T-cell (primary cell): ENCODE data around the gene CSNK1A1. TPM values are rescaled to one million over a fixed set of nuclear protein-coding genes. Genes with fewer than 3 reads are reported as not detected.
A peak's percentile ranks its signal among the peaks of the same experiment; 100 is the strongest.

Experiments used
- ATAC-seq, 4 experiments: fragments of 200-7000 bp in 3 of 4; fragments of 150-1000 bp in 1 of 4; cut with Tn5 transposase; replicated peaks in 1 of 4; 1 replicate in 3 of 4; 2 replicates in 1 of 4; pipeline ENCODE4 v1.10.0; 2021; ENCODE audit warnings: moderate library complexity in 3 of 4, mild to moderate bottlenecking in 2 of 4, moderate number of reproducible peaks in 1 of 4
- CTCF ChIA-PET, 2 donors: fragments of 300-600 bp; sonication (Branson Sonifier 250); formaldehyde crosslinking; loops; one replicate each; lab custom pipeline; 2022; ENCODE audit warnings: antibody characterized with exemption in 2 of 2; lab: Charles Lee
- POLR2A ChIA-PET, 2 donors: fragments of 300-600 bp; sonication (Branson Sonifier 250); formaldehyde crosslinking; loops; one replicate each; lab custom pipeline; 2022; ENCODE audit warnings: antibody characterized with exemption in 2 of 2; lab: Charles Lee
- DNase-seq, 35 experiments: peaks; one replicate each; pipeline versions ENCODE4 v3.0.0 to v3.0.0-alpha.2; 2013 to 2023
- H3K27ac ChIP-seq: one replicate; pipeline ENCODE4 v1.5.1; 2013; ENCODE audit warnings: low read length
- H3K27me3 ChIP-seq, 2 experiments: replicated peaks in 1 of 2; 1 replicate in 1 of 2; 2 replicates in 1 of 2; pipeline versions ENCODE4 v1.6.1 to v1.7.0; 2013; ENCODE audit warnings: low read length in 1 of 2, mixed read lengths in 1 of 2; ENCODE audit not compliant: control insufficient read depth in 2 of 2, insufficient read depth in 2 of 2; ENCODE audit errors: extremely low read depth in 1 of 2
- H3K36me3 ChIP-seq, 2 donors: 1 replicate in 1 of 2; 2 replicates in 1 of 2; pipeline versions ENCODE4 v1.6.1 to v1.7.0; 2013; ENCODE audit warnings: low read length in 1 of 2; ENCODE audit not compliant: control insufficient read depth in 2 of 2, insufficient read depth in 1 of 2; ENCODE audit errors: extremely low read depth in 1 of 2
- H3K4me1 ChIP-seq, 2 experiments: 1 replicate in 1 of 2; 2 replicates in 1 of 2; pipeline versions ENCODE4 v1.6.1 to v1.7.0; 2013; ENCODE audit warnings: low read length in 2 of 2, mixed read lengths in 1 of 2; ENCODE audit not compliant: insufficient read depth in 2 of 2, control insufficient read depth in 1 of 2; ENCODE audit errors: extremely low read depth in 1 of 2
- H3K4me3 ChIP-seq, 2 donors: 1 replicate in 1 of 2; 2 replicates in 1 of 2; pipeline versions ENCODE4 v1.5.1 to v1.7.0; 2013; ENCODE audit warnings: mild to moderate bottlenecking in 2 of 2, low read length in 1 of 2, moderate library complexity in 1 of 2; ENCODE audit not compliant: control insufficient read depth in 1 of 2; ENCODE audit errors: extremely low read depth in 1 of 2
- H3K9me3 ChIP-seq: 2 replicates; pipeline ENCODE4 v1.7.0; 2013
- H3K27ac Mint-ChIP-seq, 2 donors: one replicate each; pipeline ENCODE4 v1.8.0; 2020 to 2021; ENCODE audit warnings: mild to moderate bottlenecking in 2 of 2, mixed read lengths in 2 of 2
- H3K27me3 Mint-ChIP-seq, 2 donors: one replicate each; pipeline ENCODE4 v1.8.0; 2021 to 2022; ENCODE audit warnings: mixed read lengths in 2 of 2
- H3K36me3 Mint-ChIP-seq: one replicate; pipeline ENCODE4 v1.8.0; 2021; ENCODE audit warnings: mixed read lengths
- H3K4me1 Mint-ChIP-seq, 3 donors: one replicate each; pipeline ENCODE4 v1.8.0; 2020 to 2022; ENCODE audit warnings: mixed read lengths in 3 of 3, mild to moderate bottlenecking in 1 of 3
- H3K4me3 Mint-ChIP-seq, 3 donors: one replicate each; pipeline ENCODE4 v1.8.0; 2020 to 2022; ENCODE audit warnings: mild to moderate bottlenecking in 3 of 3, mixed read lengths in 3 of 3, moderate library complexity in 3 of 3
- H3K9me3 Mint-ChIP-seq, 3 donors: one replicate each; pipeline ENCODE4 v1.8.0; 2020 to 2022; ENCODE audit warnings: mixed read lengths in 3 of 3
- WGBS: methylation state at CpG from one replicate; pipeline ENCODE4 v1.1.5; 2013; ENCODE audit warnings: missing lambda C conversion rate; ENCODE audit not compliant: insufficient coverage; 5-methylcytosine and 5-hydroxymethylcytosine counted together
- total RNA-seq, 35 experiments: library from RNA in 6 of 35; stranded (reverse) in 6 of 35; fragments of 120-200 nt in 1 of 35; gene quantifications; one replicate each; pipeline versions ENCODE4 v1.2.1 to v1.2.4 and lab custom pipeline; 2013 to 2026

The CSNK1A1 gene
- total RNA-seq, 5 donors from 2014 or later (not counting 1 experiment from before 2014, with no cell fraction given): 161 to 193 (median 178) TPM

DNA sequence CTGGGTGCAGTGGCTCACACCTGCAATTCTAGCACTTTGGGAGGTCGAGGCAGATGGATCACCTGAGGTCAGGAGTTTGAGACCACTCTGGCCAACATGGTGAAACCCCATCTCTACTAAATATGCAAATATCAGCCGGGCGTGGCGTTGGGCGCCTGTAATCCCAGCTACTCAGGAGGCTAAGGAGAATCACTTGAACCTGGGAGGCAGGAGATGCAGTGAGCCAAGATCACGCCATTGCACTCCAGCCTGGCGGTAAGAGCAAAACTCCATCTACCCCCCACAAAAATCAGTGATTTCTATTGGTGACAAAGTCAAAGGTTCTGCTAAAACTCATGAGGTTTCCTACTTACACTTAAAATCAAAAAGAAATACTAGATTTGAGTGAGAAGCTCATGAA is 18.8 kb downstream of the CSNK1A1 start:
- ATAC-seq (no peak), DNase-seq (no peak)
- H3K9me3 ChIP-seq: no peaks in the 10 kb centered on the region
- Mint-ChIP-seq H3K36me3 (peaks cover 23% of the 10 kb centered on the region), H3K27me3 (no peaks in the 10 kb centered on the region), H3K4me3 (peak overlapping the region in 1 of 3 donors; percentile 18), H3K4me1 (peaks cover 89 to 95% (median 90%) of the 10 kb centered on the region in 3 donors), H3K27ac (no peak overlapping the region), H3K9me3 (no peaks in the 10 kb centered on the region)
- no peak overlapping the region for H3K4me3 ChIP-seq
- ChIA-PET CTCF (no interaction called here), POLR2A (interaction anchor here (0.6 to 1.4 kb wide), 4 partner anchors 9 to 55 kb away, joined by 3 to 12 read pairs (median 4); no protein-coding TSS in a partner anchor)
- no peaks in the 10 kb centered on the region for H3K27me3 ChIP-seq
- WGBS: 94% methylated on average over 4 of the region's 7 CpGs
- no peak overlapping the region for H3K27ac ChIP-seq
- H3K36me3 ChIP-seq: peaks cover 5 to 6% of the 10 kb centered on the region in 2 donors
- H3K4me1 ChIP-seq: peaks cover 40% of the 10 kb centered on the region in 2 experiments

DNA sequence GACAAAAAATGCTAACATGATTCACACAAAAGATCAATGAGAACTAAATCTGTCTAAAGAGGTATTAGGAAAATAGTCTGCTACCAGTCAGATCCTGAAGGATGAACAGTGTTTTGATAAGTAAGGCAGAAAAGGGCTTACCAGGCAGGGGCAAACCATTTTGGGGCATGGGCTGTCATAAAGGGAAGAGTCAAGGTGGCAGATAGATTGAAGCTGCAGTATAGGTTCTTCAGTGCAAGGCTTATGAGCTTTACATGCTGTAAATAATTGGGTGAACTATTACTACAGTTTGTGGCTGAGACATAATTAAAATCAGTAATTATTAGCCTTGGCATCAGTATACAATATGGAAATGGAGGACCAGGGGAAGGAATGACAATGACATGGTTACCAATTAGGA is 21.8 kb downstream of the CSNK1A1 start:
- Mint-ChIP-seq H3K27ac (peak overlapping the region in 1 of 2 donors; percentile 17), H3K4me1 (peaks cover 85 to 95% (median 91%) of the 10 kb centered on the region in 3 donors), H3K4me3 (peak overlapping the region in 2 of 3 donors; percentile 22 to 35), H3K36me3 (peaks cover 17% of the 10 kb centered on the region), H3K9me3 (no peaks in the 10 kb centered on the region), H3K27me3 (no peaks in the 10 kb centered on the region)
- ATAC-seq (no peak), DNase-seq (no peak)
- no peaks in the 10 kb centered on the region for H3K9me3 ChIP-seq
- H3K4me3 ChIP-seq: no peak overlapping the region
- no peak overlapping the region for H3K27ac ChIP-seq
- peaks cover 37 to 42% of the 10 kb centered on the region in 2 experiments for H3K4me1 ChIP-seq
- H3K27me3 ChIP-seq: no peaks in the 10 kb centered on the region
- H3K36me3 ChIP-seq: peaks cover 5 to 6% of the 10 kb centered on the region in 2 donors
- ChIA-PET POLR2A (interaction anchor here in 1 of 2 donors (0.6 kb wide), 1 partner anchor 21 kb away, joined by 4 read pairs; no protein-coding TSS in a partner anchor), CTCF (interaction anchor here in 1 of 2 donors (2.4 kb wide), 1 partner anchor 94 kb away, joined by 5 read pairs; no protein-coding TSS in a partner anchor)

DNA sequence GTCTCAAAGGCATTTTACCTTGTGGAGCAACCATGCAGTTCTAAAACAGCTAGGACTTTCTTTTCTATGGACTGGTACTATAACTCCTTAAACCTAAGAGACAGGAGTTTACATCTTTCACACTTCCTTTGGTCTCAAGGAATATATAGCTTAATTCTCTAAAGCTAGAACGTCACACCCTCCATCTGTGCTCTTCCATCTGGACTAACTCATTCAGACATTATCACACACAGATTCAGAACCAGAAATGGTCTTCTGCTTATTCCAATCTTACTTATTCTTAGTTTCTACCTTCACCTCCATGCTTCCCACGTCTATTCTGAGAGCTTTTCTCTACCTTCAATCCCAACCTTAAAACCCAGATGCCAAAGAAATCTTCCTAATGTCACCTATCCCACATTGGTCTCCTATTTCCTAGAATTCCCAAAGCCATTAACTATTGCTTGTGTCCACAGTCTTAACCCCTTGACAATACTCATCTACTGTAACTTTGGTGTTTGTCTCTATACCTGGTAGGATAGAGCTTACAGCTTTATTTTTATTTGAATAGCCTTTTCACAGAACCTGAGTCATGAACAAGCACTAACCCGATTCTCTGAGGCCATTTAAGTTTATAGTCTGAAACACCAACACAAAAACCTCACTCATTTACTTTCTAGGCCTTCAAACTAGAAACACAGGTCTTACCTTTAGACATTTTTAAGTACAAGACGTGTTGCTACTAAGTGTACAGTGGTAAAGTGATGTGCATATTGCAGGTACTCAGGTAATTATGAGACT is 22.8 kb downstream of the CSNK1A1 start:
- H3K27ac Mint-ChIP-seq: peak overlapping the region; percentile 7 to 47
- H3K27me3 ChIP-seq: no peaks in the 10 kb centered on the region
- H3K36me3 Mint-ChIP-seq: peaks cover 19% of the 10 kb centered on the region
- ChIA-PET CTCF (interaction anchor here (0.6 to 2.4 kb wide), 6 partner anchors 9 to 147 kb away, joined by 3 to 5 read pairs (median 4); partner anchors contain the start of gene CSNK1A1 (in 1 of the 2)), POLR2A (interaction anchor here (0.6 to 2.1 kb wide), 8 partner anchors 12 to 431 kb away, joined by 3 to 9 read pairs (median 4); no protein-coding TSS in a partner anchor)
- H3K4me1 ChIP-seq: peaks cover 36 to 40% of the 10 kb centered on the region in 2 experiments
- H3K9me3 Mint-ChIP-seq: no peaks in the 10 kb centered on the region
- H3K9me3 ChIP-seq: no peaks in the 10 kb centered on the region
- H3K27me3 Mint-ChIP-seq: no peaks in the 10 kb centered on the region
- H3K4me3 Mint-ChIP-seq: peak overlapping the region; percentile 6 to 44 (median 35)
- no peak overlapping the region for H3K27ac ChIP-seq
- peaks cover 6% of the 10 kb centered on the region in 2 donors for H3K36me3 ChIP-seq
- no peak for ATAC-seq
- H3K4me1 Mint-ChIP-seq: peaks cover 85 to 97% (median 93%) of the 10 kb centered on the region in 3 donors
- WGBS: 45% methylated on average over 2 of the region's 4 CpGs
- DNase-seq: no peak
- no peak overlapping the region for H3K4me3 ChIP-seq

DNA sequence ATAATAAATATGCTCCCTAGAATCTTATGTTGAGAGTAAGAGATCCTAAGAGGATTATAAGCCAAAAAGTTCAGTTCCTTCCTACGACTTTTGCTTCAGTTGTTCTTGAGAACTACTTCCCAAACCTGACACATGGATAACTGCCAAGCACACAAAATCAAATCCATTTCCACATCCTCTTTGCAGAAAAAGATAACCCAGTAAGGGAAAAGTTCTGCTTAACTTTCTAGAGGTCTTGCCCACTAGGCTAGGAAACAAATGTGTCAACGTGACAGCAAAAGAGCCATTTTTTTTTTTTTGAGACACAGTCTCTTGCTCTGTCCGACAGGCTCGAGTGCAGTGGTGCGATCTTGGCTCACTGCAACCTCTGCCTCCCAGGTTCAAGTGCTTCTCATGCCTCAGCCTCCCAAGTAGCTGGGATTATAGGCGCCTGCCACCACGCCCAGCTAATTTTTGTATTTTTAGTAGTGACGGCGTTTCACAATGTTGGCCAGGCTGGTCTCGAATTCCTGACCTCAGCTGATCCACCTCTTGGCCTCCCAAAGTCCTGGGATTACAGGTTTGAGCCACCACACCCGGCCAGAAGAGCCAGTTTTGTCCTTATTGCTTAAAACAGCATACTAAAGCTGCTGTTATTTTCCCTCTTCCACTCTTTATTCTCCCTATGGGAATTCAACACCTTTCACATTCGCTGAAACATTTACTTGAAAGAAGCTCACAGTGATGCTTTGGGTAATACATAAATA is 24.2 kb downstream of the CSNK1A1 start:
- peak overlapping the region in 2 of 3 donors; percentile 25 to 35 for H3K4me3 Mint-ChIP-seq
- H3K4me1 Mint-ChIP-seq: peaks cover 86 to 95% (median 93%) of the 10 kb centered on the region in 3 donors
- no peak overlapping the region for H3K27ac ChIP-seq

DNA sequence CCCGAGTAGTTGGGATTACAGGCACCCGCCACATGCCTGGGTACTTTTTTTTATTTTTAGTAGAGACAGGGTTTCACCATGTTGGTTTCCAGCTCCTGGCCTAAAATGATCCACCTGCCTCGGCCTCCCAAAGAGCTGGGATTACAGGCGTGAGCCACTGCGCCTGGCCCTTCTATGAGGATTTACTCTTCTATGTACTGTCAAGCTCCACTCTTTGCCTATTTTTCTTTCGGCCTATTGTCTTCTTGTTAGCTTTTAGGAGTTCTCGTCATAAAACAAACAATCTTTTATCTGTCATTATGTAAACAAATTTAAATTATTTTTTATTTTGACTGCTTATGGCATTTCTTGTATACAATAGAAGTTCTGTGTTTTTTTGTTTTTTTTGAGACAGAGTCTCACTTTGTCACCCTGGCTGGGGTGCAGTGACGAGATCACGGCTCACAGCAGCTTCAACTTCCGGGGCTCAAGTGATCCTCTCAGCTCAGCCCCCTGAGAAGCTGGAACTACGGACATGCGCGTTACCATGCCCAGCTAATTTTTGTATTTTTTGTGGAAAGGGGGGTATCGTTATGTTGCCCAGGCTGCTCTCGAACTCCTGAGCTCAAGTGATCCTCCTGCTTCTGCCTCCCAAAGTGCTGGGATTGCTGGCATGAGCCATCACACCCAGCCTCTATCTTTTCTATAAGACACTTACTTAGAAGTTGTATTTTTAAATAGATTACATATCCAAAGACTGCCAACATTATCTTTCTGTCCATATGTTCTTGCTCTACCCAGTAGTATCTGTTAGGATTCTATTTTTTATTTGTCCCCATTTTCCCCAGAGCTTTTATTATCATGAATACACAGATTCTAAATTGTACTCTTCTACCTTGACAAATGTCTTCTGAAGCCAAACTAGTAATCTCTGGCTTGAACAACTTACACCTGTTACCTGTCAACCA is 29.2 kb downstream of the CSNK1A1 start:
- DNase-seq (no peak), ATAC-seq (no peak)
- ChIA-PET POLR2A (interaction anchor here in 1 of 2 donors (0.6 to 0.7 kb wide), 2 partner anchors 9 to 81 kb away, joined by 3 to 17 read pairs; no protein-coding TSS in a partner anchor), CTCF (interaction anchor here (0.6 to 0.9 kb wide), 2 partner anchors 12 to 53 kb away, joined by 3 read pairs; no protein-coding TSS in a partner anchor)
- H3K4me1 Mint-ChIP-seq: peaks cover 90 to 96% (median 96%) of the 10 kb centered on the region in 3 donors
- Histone ChIP-seq H3K4me1 (peaks cover 17 to 24% of the 10 kb centered on the region in 2 experiments), H3K27ac (no peak overlapping the region), H3K9me3 (no peaks in the 10 kb centered on the region), H3K27me3 (no peaks in the 10 kb centered on the region), H3K36me3 (peaks cover 7 to 12% of the 10 kb centered on the region in 2 donors), H3K4me3 (no peak overlapping the region)
- 83% methylated on average over 6 of the region's 15 CpGs for WGBS
- no peaks in the 10 kb centered on the region for H3K9me3 Mint-ChIP-seq
- no peaks in the 10 kb centered on the region for H3K27me3 Mint-ChIP-seq
- H3K27ac Mint-ChIP-seq: peak overlapping the region; percentile 6 to 50
- H3K36me3 Mint-ChIP-seq: peaks cover 48% of the 10 kb centered on the region
- peak overlapping the region in 1 of 3 donors; percentile 9 for H3K4me3 Mint-ChIP-seq

More for the DNA sequence above, 24.2 kb downstream of the CSNK1A1 start:
- ATAC-seq (no peak), DNase-seq (no peak)
- H3K27ac Mint-ChIP-seq: peak overlapping the region; percentile 29 to 64
- H3K36me3 Mint-ChIP-seq: peaks cover 20% of the 10 kb centered on the region
- H3K9me3 ChIP-seq: no peaks in the 10 kb centered on the region
- no peaks in the 10 kb centered on the region for H3K9me3 Mint-ChIP-seq
- 78% methylated on average over 9 of the region's 12 CpGs for WGBS
- POLR2A ChIA-PET: interaction anchor here (1.8 to 2.1 kb wide), 2 partner anchors 14 to 18 kb away, joined by 5 read pairs; no protein-coding TSS in a partner anchor
- no peaks in the 10 kb centered on the region for H3K27me3 ChIP-seq
- H3K27me3 Mint-ChIP-seq: no peaks in the 10 kb centered on the region
- no peak overlapping the region for H3K4me3 ChIP-seq
- CTCF ChIA-PET: interaction anchor here (0.6 to 2.4 kb wide), 7 partner anchors 8 to 145 kb away, joined by 3 to 5 read pairs (median 3); no protein-coding TSS in a partner anchor
- H3K36me3 ChIP-seq: peaks cover 7 to 13% of the 10 kb centered on the region in 2 donors
- peaks cover 37 to 38% of the 10 kb centered on the region in 2 experiments for H3K4me1 ChIP-seq
